ENCODE measurements around the gene SPEG. TPM values are rescaled to one million over a fixed set of nuclear protein-coding genes. Genes with fewer than 3 reads are reported as not detected.

Gene SPEG
- polyA plus RNA-seq, 3 donors: not detected

DNA sequence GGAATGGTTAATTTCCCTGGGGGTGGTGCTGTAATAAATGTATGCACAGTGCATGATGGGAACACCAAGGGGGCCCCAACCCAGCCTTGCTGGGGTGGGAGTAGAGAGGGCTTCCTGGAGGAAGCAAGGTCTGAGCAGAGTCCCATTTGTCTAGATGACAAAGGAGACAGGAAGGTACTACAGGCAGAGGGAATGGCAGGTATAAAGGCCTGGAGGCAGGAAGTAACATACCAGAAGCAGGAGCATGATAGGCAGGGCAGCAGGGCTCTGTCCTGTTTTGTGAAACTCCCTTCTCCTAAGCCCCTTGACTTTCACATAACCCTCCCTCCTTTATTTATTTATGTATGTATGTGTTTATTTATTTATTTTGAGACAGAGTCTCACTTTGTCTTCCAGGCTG, 68.0 kb downstream of the SPEG start:
- H3K27ac ChIP-seq (ENCODE audit: low read depth in 1 of 2, low read length in 2 of 2): no peak overlapping the region
- Mint-ChIP-seq H3K4me3 (no peak overlapping the region), H3K4me1 (peaks cover 20% of the 10 kb centered on the region), H3K36me3 (peaks cover 52 to 60% of the 10 kb centered on the region in 2 donors), H3K27ac (peak overlapping the region in 2 of 7 donors; percentile 23 to 50), H3K9me3 (peaks cover 0 to 1% (median 0%) of the 10 kb centered on the region in 7 donors), H3K27me3 (ENCODE audit: low read depth in 3 of 3) (peaks cover 2 to 6% (median 2%) of the 10 kb centered on the region in 3 donors)
- H4K20me1 ChIP-seq (ENCODE audit: insufficient read depth, low read length): no peaks in the 10 kb centered on the region
- no peak overlapping the region for H3K9ac ChIP-seq (ENCODE audit: insufficient read depth, low read length, poor library complexity, severe bottlenecking)
- peaks cover 16 to 24% of the 10 kb centered on the region in 2 donors for H3K4me1 ChIP-seq (ENCODE audit: control insufficient read depth in 1 of 2, insufficient read depth in 2 of 2, low read length in 2 of 2)
- no peak for TF ChIP-seq CTCF (IDR thresholded peaks at IDR 0.05)
- peaks cover 0 to under 1% of the 10 kb centered on the region in 2 donors for H3K27me3 ChIP-seq (ENCODE audit: control insufficient read depth in 2 of 2, insufficient read depth in 2 of 2, low read length in 2 of 2)
- peaks cover 44 to 67% of the 10 kb centered on the region in 2 donors for H3K36me3 ChIP-seq (replicated peaks in 1 of 2; ENCODE audit: control insufficient read depth in 1 of 2, insufficient read depth in 2 of 2, low read length in 2 of 2)
- DNase-seq: no peak
- intact Hi-C loops (cut with micrococcal nuclease): loop anchor here in 1 of 2 donors (5.0 kb wide), 1 partner anchor 40 kb away; the partner anchor contains the start of genes CHPF and TMEM198
- H2AFZ ChIP-seq (ENCODE audit: insufficient read depth, low read depth, low read length, poor library complexity, severe bottlenecking): no peak overlapping the region
- no peak overlapping the region for H3K4me2 ChIP-seq (replicated peaks; ENCODE audit: extremely low read depth, low read length, poor library complexity, severe bottlenecking)
- H3K4me3 ChIP-seq (replicated peaks in 1 of 3; ENCODE audit: low read depth in 2 of 3, low read length in 3 of 3): no peak overlapping the region
- no peaks in the 10 kb centered on the region for H3K9me3 ChIP-seq (replicated peaks in 1 of 2; ENCODE audit: control insufficient read depth in 1 of 2, insufficient read depth in 1 of 2, low read length in 2 of 2)
- peaks cover 11% of the 10 kb centered on the region for H3K79me2 ChIP-seq (ENCODE audit: insufficient read depth, low read length)

GRCh38 chr2:219505585-219505984, 70.9 kb downstream of the SPEG start:
- H4K20me1 ChIP-seq (ENCODE audit: insufficient read depth, low read length): peaks cover 6% of the 10 kb centered on the region
- H3K36me3 ChIP-seq (replicated peaks in 1 of 2; ENCODE audit: control insufficient read depth in 1 of 2, insufficient read depth in 2 of 2, low read length in 2 of 2): peaks cover 44 to 67% of the 10 kb centered on the region in 2 donors
- intact Hi-C loops (cut with micrococcal nuclease): no loop called here
- Mint-ChIP-seq H3K27ac (peak overlapping the region in 1 of 7 donors; percentile 42), H3K4me1 (peaks cover 14% of the 10 kb centered on the region), H3K4me3 (no peak overlapping the region), H3K36me3 (peaks cover 56 to 65% of the 10 kb centered on the region in 2 donors), H3K27me3 (ENCODE audit: low read depth in 3 of 3) (peaks cover 17 to 27% (median 24%) of the 10 kb centered on the region in 3 donors), H3K9me3 (peaks cover 0 to 8% (median 5%) of the 10 kb centered on the region in 7 donors)
- 96% methylated on average over 9 of the region's 9 CpGs for WGBS (ENCODE audit: insufficient coverage)
- H3K27me3 ChIP-seq (ENCODE audit: control insufficient read depth in 2 of 2, insufficient read depth in 2 of 2, low read length in 2 of 2): peaks cover 5 to 21% of the 10 kb centered on the region in 2 donors
- no peaks in the 10 kb centered on the region for H3K79me2 ChIP-seq (ENCODE audit: insufficient read depth, low read length)
- H3K9ac ChIP-seq (ENCODE audit: insufficient read depth, low read length, poor library complexity, severe bottlenecking): no peak overlapping the region
- no peak for DNase-seq
- H3K4me3 ChIP-seq (replicated peaks in 1 of 3; ENCODE audit: low read depth in 2 of 3, low read length in 3 of 3): no peak overlapping the region
- peaks cover 0 to 6% of the 10 kb centered on the region in 2 donors for H3K9me3 ChIP-seq (replicated peaks in 1 of 2; ENCODE audit: control insufficient read depth in 1 of 2, insufficient read depth in 1 of 2, low read length in 2 of 2)
- no peaks in the 10 kb centered on the region for H3K4me1 ChIP-seq (ENCODE audit: control insufficient read depth in 1 of 2, insufficient read depth in 2 of 2, low read length in 2 of 2)
- H3K27ac ChIP-seq (ENCODE audit: low read depth in 1 of 2, low read length in 2 of 2): no peak overlapping the region
- no peak overlapping the region for H3K4me2 ChIP-seq (replicated peaks; ENCODE audit: extremely low read depth, low read length, poor library complexity, severe bottlenecking)
- no peak for TF ChIP-seq CTCF (IDR thresholded peaks at IDR 0.05)
- H2AFZ ChIP-seq (ENCODE audit: insufficient read depth, low read depth, low read length, poor library complexity, severe bottlenecking): no peak overlapping the region
